ENCODE results near the gene KLF2.

KLF2 gene

GRCh38 chr19:16368385-16369305, 44.0 kb downstream of the KLF2 start:
- H3K4me3 ChIP-seq (ENCODE audit: low read depth, low read length), result no peak overlapping the region
- DNase-seq (ENCODE audit: low read depth), result no peak

DNA sequence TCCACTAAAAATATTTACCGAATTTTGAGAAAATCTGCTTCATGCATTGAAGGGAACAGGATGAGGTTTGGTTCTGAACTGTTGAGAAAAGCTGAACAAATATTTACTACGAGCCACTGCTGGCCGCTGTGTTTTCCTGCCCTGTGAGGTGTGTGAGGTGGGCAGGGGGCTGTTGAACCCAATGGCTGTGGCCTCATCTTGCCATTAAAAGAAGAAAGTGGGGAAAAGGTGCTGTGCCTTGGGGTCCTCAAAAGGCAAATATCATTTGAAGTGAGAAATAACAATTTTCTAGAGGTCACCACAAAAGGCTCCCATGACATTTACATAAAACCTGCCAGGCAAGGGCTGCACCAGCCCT, 44.7 kb downstream of the KLF2 start:
- H3K4me3 ChIP-seq (ENCODE audit: low read depth, low read length), result no peak overlapping the region
- no peak for TF ChIP-seq CTCF (IDR thresholded peaks at IDR 0.05; ENCODE audit: insufficient read depth, low read depth, low read length, missing control alignments)
- DNase-seq (ENCODE audit: low read depth), result no peak

More at GRCh38 chr19:16368385-16369305, 44.0 kb downstream of the KLF2 start:
- no peak for TF ChIP-seq CTCF (IDR thresholded peaks at IDR 0.05; ENCODE audit: insufficient read depth, low read depth, low read length, missing control alignments)

DNA sequence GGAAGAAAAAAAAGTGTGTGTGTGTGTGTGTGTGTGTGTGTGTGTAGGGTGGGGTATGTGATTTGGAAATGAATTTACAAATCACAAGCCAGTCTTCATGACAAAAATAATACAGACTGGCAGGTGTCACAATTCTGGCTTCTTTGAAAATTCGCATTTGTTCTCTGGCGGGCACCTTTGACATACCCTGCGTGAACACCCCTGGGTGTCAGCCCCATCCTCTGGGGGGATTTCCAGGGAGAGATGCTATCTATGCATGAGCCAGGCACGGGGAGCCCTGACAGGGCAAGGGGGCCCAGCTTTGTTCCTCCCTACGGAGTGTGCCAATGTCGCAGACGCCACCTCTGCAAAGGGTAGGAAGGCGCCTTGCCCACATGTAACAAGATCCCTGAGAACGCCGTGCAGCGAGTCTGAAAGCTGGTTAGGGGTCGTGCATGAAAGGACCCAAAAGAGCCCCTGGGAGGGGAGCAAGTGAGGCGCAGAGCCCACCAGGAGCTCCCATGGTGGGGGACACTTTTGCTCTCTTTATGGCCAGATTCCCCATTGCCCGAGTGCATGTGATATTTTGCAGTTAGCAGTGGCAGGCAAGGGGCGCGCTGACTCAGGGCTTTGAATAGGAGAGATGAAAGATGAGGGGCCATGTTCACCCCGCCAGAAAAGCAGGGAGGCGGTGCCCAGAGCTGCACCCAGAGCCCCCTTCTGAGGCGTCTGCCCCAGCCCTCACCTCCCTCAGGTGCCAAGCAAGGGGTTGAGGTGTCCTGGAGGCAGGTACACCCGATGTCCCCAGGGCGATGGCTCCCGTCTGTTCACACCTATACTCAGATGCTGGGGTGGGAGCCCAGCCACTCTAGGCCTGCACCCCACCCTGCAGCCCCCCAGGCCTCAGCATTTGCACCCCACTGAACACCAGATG, 45.3 kb downstream of the KLF2 start:
- H3K4me3 ChIP-seq (ENCODE audit: low read depth, low read length), result no peak overlapping the region
- TF ChIP-seq CTCF (IDR thresholded peaks at IDR 0.05; ENCODE audit: insufficient read depth, low read depth, low read length, missing control alignments), result no peak
- DNase-seq (ENCODE audit: low read depth), result no peak

GRCh38 chr19:16370641-16371391, 46.2 kb downstream of the KLF2 start:
- peak; percentile 59 for DNase-seq (ENCODE audit: low read depth)
- H3K4me3 ChIP-seq (ENCODE audit: low read depth, low read length), result peak overlapping the region; percentile 2; the same call in 1 of the 2 replicates
- no peak for TF ChIP-seq CTCF (IDR thresholded peaks at IDR 0.05; ENCODE audit: insufficient read depth, low read depth, low read length, missing control alignments)

GRCh38 chr19:16371540-16371986, 46.9 kb downstream of the KLF2 start:
- H3K4me3 ChIP-seq (ENCODE audit: low read depth, low read length), result peak overlapping the region; percentile 2; the same call in 1 of the 2 replicates
- TF ChIP-seq CTCF (IDR thresholded peaks at IDR 0.05; ENCODE audit: insufficient read depth, low read depth, low read length, missing control alignments), result no peak
- peak; percentile 96 for DNase-seq (ENCODE audit: low read depth)
